GM21825 (cell line): ENCODE results near the gene SH3D19.
"Not testable (repeated sequence)": the region's sequence is repeated elsewhere in the genome, so short reads cannot be mapped to it uniquely, and the experiment has no call there.

Source experiments
- ATAC-seq: cut with Tn5 transposase; IDR thresholded peaks from one replicate; pipeline ENCODE4 v1.9.1; 2021; ENCODE audit warnings: mild to moderate bottlenecking, moderate library complexity; ENCODE audit not compliant: unreplicated experiment

SH3D19 gene

DNA sequence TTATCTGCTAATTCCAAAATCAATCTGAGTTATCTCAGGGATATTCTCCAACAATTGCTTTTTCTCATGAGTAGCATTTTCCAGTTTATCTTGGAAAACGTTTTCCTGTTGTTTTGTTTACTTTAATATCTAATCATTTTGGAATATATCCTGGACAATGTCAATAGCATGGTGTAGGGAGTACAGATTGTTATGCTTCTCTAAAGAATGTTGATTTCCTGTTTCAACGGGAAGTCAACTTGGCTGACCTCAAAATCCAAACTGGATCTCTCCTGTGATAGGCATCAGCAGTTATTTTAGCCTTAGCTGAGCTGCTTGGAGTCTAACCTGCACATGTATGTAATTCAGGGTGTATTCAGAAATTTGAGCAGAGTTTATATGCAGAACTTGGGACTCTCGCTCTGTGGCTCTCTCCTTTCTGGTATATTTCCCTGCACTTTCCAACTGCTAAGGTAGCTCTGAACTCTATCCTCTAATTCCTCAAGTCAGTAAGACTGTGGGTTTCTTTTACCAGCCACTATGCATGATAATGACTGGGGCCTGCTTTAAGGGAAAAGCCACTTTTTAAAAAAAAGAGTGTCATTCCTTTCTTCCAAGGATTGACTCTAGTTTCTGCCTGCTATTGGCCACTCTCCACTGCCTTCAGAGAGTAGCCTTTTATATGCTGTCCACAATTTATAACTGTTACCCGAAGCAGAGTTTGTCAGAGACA lies 40.7 kb downstream of the SH3D19 start:
- ATAC-seq, result no peak

DNA sequence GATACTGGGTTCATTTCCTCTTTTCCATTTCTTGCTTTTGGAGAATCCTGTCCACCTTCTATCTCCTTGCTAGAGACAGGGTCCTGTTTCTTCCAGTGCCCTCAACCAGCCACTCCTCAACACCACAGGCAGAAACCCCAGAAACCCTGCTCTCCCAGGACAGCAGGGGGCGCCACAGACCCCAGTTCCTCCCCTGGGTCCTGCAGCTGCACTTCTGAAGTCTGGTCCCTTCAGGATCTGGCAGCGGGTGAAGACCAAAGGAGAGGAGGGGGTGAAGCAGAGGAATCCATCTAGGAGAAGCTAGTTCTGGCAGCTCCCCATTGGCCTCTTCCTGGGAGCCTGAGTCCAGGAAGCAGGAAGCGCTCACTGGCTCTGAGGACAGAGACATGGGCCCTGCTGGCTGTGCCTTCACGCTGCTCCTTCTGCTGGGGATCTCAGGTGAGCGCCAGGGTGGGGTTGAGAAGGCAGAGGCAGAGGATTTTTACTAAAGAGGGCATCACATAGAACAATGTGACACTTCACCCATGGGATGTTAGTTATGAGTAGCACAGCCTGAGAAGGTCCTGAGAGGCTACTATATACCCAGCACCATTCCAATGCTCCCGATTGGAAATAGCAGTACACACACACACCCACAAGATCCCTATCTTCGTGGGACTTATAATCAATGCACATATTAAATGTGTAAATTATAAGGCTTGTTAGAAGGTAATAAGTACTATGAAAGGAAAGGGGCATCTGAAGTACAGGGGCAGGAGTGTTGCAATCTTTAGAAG lies 48.4 kb downstream of the SH3D19 start, which contains the start of gene PRSS48:
TSS of gene PRSS48 (plus strand) at position 375 of the 776 bp plus-strand sequence. CDS start at position 387, 12 bp downstream.
- no peak for ATAC-seq

DNA sequence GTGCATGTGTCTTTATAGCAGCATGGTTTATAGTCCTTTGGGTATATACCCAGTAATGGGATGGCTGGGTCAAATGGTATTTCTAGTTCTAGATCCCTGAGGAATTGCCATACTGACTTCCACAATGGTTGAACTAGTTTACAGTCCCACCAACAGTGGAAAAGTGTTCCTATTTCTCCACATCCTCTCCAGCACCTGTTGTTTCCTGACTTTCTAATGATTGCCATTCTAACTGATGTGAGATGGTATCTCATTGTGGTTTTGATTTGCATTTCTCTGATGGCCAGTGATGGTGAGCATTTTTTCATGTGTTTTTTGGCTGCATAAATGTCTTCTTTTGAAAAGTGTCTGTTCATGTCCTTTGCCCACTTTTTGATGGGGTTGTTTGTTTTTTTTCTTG lies 56.5 kb downstream of the SH3D19 start:
- ATAC-seq, result not testable (repeated sequence)

DNA sequence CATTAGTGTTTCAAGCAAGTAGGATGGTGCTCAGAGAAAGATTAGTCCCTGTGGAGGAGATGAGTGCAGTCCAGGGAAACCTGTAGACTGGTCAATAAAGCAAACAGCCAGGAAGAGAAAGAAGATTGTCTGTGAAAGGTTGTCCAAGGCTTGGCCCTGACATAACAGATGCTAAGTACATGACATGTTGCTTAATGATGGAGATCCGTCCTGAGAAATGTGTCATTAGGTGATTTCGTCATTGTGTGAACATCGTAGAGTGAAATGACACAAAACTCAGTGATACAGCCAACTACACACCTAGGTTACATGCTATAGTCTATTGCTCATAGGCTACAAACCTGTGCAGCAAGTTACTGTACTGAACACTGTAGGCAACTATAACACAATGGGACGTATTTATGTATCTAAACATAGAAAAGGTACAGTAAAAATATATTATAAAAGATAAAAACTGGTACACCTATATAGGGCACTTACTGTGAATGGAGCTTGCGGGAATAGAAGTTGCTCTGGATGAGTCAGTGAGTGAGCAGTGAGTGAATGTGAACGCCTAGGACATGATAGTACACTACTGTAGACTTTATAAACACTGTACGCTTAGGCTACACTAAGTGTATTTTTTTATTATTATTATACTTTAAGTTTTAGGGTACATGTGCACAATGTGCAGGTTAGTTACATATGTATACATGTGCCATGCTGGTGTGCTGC lies 57.4 kb downstream of the SH3D19 start:
- ATAC-seq, result no peak

DNA sequence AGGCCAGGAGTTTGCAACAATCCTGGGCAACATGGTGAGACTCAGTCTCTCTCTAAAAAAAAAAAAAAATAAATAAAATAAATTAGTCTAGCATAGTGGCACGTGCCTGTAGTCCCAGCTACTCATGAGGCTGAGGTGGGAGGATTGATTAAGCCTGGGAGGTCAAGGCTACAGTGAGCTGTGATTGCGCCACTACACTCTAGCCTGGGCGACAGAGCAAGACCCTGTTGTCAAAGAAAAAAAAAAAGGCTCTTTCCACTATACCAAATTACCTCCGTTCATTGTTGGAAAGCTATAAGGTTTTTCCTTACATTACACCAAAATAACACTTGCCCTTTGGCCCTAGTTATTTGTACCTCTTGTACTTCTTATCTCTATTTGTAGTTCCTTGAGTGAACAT lies 58.3 kb downstream of the SH3D19 start:
- no peak for ATAC-seq

DNA sequence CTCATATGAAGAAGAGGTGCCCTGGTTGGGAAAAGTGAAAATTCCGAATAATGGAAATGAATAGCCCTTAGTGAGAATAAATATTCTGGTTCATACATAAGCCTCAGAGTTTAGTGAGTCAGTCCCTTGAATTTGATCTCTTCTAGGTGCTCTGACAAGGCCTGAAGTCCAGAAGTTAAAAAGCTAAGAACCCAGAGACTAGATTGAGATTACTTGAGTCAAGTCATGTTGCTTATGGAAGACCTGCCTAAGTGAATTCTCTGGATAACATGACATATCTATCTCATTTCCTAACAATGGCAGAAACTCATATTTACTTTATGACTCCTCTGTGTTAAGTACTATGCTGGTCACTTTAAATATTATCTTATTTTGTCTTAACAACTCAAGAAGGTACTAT lies 58.9 kb downstream of the SH3D19 start:
- no peak for ATAC-seq

DNA sequence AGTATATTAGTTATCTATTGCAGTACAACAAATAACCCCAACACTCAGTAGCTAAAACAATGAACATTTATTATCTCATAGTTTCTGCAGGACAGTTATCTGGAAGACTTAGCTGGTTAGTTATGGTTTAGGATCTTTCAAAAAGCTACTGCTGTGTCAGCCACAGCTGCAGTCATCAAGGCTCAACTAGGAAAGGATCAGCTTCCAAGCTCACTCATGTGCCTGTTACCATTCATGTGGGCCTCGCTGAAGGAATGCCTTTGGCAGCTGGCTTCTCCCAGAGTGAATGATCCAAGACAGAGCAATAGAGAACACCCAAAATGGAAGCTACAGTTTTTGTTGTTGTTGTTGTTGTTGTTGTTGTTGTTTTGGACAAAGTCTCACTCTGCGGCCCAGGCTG lies 62.0 kb downstream of the SH3D19 start:
- no peak for ATAC-seq

DNA sequence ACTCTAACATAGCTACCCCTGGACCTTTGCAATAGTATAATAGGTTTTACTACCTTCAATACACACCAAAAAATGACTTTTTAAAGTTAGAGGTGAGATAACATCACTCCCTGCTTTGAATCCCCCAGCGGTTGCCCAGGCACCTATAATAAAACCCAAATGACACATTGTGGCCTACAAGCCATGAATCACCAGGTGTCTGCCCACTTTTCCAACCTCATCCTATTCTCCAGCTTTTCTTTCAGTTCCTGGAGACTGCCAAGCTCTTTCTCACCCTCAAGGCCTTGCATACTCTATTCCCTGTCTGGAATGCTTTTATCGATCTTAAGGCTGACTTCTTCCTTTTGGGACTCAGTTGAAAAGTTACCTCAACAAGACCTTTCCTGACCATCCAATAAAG lies 64.9 kb downstream of the SH3D19 start:
- no peak for ATAC-seq

DNA sequence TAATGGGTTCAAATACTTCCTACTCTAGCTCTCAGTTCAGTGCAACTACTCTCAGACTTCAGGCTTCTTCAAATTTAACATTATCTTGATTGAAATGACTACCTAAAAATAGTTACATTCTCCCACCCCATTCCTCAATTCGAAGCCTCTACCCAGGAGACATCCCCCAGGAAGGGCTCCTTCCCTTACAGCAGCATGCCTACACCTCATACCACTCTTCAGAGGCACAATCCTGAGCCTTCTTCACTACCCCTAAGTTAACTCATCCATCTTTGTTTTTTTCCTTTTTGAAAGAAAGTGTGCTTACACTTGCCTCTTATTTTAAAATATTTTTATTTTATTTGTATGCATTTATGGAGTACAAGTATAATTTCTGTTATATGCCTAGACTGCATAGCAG lies 65.7 kb downstream of the SH3D19 start:
- no peak for ATAC-seq

DNA sequence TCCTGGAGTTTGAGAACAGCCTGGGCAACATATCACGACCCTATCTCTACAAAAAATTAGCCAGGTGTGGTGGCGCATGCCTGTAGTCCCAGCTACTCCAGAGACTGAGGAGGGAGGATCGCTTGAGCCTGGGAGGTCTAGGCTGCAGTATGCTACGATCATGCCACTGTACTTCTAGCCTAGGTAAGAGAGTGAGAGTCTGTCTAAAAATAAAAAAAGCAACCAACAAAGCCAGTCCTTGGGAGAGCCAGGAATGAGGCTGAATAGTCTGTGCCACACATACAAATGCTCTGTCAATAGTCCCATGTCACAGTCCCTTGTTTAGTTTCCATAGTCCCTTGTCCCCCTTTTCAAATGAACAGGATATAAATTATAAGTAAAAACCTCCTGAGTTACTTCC lies 67.7 kb downstream of the SH3D19 start:
- no peak for ATAC-seq

DNA sequence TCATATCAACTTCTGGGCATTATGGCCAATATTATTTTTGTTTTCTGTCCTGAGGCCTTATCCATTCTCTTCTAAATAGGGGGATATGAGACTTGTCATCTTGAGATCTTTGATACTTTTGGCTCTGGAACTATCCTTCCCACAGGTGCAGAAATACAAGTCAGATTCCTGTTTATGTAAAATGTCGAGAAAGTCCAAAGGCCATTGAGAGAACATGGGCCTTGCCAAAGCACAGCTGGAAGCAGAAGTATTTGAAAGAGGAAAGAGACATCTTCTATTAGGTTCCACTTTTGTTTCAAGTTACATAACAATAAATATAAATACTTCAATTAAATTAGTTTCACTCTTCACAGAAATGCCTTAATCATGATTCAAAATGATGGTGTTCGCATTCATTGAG lies 69.3 kb downstream of the SH3D19 start:
- ATAC-seq, result no peak

DNA sequence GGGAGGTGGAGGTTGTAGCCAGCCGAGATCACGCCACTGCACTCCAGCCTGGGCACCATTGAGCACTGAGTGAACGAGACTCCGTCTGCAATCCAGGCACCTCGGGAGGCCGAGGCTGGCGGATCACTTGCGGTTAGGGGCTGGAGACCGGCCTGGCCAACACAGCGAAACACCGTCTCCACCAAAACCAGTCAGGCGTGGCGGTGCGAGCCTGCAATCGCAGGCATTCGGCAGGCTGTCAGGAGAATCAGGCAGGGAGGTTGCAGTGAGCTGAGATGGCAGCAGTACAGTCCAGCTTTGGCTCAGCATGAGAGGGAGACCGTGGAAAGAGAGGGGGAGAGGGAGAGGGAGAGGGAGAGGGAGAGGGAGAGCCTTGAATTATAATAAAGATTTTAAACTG lies 69.7 kb downstream of the SH3D19 start:
- not testable (repeated sequence) for ATAC-seq

DNA sequence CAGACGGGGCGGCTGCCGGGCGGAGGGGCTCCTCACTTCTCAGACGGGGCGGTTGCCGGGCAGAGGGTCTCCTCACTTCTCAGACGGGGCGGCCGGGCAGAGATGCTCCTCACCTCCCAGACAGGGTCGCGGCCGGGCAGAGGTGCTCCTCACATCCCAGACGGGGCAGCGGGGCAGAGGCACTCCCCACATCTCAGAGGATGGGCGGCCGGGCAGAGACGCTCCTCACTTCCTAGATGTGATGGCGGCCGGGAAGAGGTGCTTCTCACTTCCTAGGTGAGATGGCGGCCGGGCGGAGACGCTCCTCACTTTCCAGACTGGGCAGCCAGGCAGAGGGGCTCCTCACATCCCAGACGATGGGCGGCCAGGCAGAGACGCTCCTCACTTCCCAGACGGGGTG lies 70.2 kb downstream of the SH3D19 start:
- ATAC-seq, result not testable (repeated sequence)

DNA sequence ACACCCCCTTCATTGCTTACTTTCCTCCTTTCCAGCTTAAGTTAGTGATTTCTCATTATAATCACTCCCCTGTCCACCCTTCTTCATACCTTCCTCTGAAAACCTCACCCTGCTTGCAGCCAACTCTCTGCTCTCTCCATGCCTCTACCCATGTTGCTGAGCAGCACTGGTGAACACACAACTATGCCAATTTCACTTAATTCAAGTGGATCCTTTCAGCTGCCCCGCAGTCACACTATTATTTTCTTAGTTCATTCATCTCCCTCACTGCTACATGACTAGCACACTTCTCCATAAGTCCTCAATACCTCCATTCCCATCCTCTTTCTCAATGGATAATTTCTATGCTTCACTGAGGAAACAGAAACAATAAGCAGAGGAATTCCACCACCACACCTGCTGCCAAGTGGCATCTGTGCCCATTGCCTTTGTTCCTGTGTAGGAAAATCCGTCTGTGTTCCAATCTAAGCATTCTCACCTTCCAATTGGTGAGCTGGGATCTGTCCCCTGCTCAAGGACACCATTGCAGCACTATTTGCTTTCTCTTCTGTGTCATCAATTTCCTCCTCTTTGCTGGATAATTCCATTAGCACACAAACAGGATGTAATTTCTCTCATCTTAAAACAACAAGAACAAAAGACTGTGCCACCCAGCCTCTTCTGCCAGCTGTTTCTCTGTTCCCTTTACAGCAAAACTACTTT lies 73.7 kb downstream of the SH3D19 start:
- no peak for ATAC-seq

DNA sequence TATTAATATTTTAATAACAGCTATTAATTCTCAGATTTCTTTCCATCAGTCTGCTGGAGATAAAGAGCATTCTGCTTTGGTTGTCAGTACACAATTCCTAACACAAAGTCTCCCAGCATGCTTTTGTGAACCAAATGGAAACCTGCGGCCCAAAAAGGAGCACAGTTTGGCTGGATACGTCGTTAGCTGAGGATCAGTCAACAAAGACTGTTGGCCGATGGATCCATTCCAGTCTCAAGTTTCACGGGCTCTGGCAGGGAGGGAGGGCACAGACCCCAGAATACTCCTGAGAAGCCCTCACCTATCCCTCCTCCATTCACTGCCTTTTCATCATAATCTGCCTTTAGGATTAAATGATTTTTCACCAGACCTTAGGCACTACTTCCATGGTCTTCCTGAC lies 74.7 kb downstream of the SH3D19 start:
- no peak for ATAC-seq

DNA sequence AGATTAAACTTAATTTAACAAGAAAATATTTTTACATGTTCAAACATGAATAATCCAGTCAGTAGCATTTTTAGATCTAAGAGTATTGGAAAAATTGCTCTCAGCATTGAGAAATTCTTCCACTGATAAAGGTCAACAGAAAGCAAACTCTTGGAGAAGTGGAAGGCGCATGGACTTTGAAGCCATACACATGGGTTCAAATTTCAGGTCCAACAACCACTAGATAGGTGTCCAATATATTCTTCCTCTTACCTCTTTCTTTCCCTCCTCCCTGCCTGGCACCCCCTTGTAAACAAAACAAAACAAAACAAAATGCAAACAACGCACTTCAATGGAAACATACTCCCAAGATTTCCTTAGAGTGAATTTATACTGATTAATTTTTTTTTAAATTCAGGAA lies 76.9 kb downstream of the SH3D19 start:
- ATAC-seq, result no peak

DNA sequence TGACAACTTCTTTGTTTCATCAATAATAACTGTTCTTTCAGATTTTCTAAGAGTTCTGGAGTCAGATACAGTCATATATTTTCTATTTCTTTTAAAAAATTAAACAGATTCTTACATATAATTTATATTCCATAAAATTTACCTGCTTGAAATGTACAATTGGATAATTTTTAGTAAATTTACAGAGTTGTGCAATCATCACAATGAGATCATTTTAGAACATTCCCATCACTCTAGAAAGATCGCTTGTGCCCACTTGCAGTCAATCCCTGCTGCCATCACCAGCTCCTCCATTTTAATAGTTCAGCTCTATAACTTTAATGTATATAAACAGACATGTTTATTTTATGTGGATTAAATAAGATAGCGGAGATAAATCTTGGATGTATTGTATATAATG lies 78.0 kb downstream of the SH3D19 start:
- ATAC-seq, result no peak

DNA sequence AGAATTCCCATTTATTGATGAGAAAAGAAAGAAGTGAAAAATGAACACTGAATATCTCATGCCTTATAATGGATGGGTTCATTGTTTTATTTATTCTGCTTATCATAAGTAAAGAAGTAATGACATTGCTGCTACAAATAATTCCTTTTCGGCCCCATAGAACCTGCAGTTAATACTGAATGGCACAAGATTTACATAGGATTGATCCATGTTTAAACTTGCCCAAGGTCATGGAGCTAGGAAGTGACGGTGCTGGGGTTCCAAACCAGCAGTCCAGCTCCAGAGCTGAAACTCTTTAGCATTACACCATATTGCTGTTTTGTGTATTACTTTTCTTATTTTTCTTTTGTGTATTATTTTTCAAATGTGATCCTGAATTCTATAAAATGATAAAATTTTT lies 78.7 kb downstream of the SH3D19 start:
- ATAC-seq, result no peak

DNA sequence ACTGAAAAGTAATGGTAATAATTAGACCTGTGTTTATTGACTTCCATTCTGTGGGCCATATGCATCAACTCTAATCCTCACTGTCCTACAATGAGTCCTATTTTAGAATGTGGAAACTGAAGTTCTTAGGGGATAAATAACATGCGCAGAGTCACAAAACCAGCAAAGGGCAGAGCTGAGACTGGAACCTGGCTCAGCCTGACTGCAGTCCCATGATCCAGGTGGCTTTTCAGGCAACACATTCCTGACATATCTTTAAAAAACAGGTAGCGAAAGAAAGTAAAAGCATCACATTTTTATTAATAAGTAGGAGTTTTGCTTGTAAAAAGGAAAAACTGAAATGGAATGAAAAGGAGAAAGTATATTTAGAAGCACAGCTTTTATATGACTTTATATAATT lies 83.1 kb downstream of the SH3D19 start:
- ATAC-seq, result no peak

DNA sequence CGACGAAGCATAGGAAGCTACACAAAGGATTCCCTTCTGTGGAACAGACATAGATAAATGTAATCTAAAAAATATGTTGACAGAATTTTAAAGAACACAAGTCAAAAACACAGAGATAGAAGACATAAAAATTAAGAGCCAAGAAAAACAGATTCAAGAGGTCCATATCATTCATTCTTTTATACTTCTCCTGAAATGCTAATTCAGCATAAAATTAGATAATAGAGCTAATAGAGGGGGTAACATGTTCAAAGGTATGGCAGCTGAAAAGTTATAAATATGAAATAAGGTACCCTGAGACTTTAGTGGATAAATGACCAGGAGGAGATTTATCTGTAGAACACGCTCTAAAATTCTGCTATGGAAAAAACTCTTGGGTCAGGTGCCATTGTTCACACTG lies 85.8 kb downstream of the SH3D19 start:
- ATAC-seq, result no peak

DNA sequence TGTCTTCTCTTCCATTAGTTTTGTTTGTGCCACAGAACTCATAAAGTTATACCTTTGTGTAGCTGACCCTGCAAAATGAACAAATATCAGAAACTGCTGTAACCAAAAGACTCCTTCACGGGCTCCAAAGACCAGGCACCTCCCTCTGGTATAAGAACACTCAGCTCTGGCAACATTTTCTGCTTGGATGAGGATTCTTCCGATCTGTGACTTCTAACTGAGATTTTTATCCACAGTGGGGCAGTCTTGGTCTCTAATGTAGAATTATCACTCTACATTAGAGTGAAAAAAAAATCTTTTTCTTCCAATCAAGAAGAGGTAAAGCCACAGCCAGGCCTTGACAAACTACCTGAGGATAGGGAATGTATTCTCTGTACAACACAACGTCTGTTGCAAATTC lies 86.9 kb downstream of the SH3D19 start:
- ATAC-seq, result no peak
